ENCODE measurements around the gene SPINK9. TPM values are rescaled to one million over a fixed set of nuclear protein-coding genes. Genes with fewer than 3 reads are reported as not detected.
A peak's percentile ranks its signal among the peaks of the same experiment; 100 is the strongest.

The SPINK9 gene
- total and polyA plus RNA-seq, 2 experiments from 2014 or later = not detected

- Histone ChIP-seq H3K4me2 (no peak overlapping the region), H4K20me1 (replicated peaks; ENCODE audit: insufficient read depth) (no peaks in the 10 kb centered on the region), H3K4me3 (no peak overlapping the region), H3K79me2 (replicated peaks; ENCODE audit: insufficient read depth) (no peaks in the 10 kb centered on the region), H3K36me3 (ENCODE audit: insufficient read depth) (no peaks in the 10 kb centered on the region), H3K4me1 (ENCODE audit: insufficient read depth) (no peaks in the 10 kb centered on the region), H3K9me2 (ENCODE audit: insufficient read depth) (no peaks in the 10 kb centered on the region), H3K27me3 (ENCODE audit: insufficient read depth) (no peaks in the 10 kb centered on the region), H2AFZ (no peak overlapping the region), H3K27ac (ENCODE audit: low read depth) (no peak overlapping the region), H3F3A (replicated peaks; ENCODE audit: low read depth) (no peaks in the 10 kb centered on the region)
- H3K4me1 Mint-ChIP-seq = peaks cover 2% of the 10 kb centered on the region; the same call in 1 of the 3 replicates
- H3K4me3 Mint-ChIP-seq = no peak overlapping the region
- no peak overlapping the region for H3K27ac Mint-ChIP-seq
- no peaks in the 10 kb centered on the region for H3K36me3 Mint-ChIP-seq (ENCODE audit: low read depth)
- ATAC-seq (peak; percentile 66), DNase-seq (ENCODE audit: low spot score) (peak; percentile 5)
- no peak for TF ChIP-seq EZH2 (IDR thresholded peaks at IDR 0.05; ENCODE audit: low read depth, unreplicated experiment)
- TF ChIP-seq STAT1 (IDR thresholded peaks at IDR 0.05; ENCODE audit: unreplicated experiment) = no peak
- TF ChIP-seq ETS1 (IDR thresholded peaks at IDR 0.05) = no peak
- no peak for TF ChIP-seq CTCF (conservative IDR thresholded peaks at IDR 0.05; ENCODE audit: low read depth in 2 of 2)
- no peaks in the 10 kb centered on the region for H3K9me3 Mint-ChIP-seq
- no peaks in the 10 kb centered on the region for H3K27me3 Mint-ChIP-seq (ENCODE audit: insufficient read depth, low read depth, poor library complexity)
Observed at GRCh38 chr5:148343603-148344487, 8.5 kb downstream of the SPINK9 start.

GRCh38 chr5:148347706-148348105, 12.3 kb downstream of the SPINK9 start:
- H3K36me3 Mint-ChIP-seq (ENCODE audit: low read depth) = no peaks in the 10 kb centered on the region
- H3K9me2 ChIP-seq (ENCODE audit: insufficient read depth) = no peaks in the 10 kb centered on the region
- peaks cover 2% of the 10 kb centered on the region; the same call in 1 of the 3 replicates for H3K4me1 Mint-ChIP-seq
- H3K27ac Mint-ChIP-seq = no peak overlapping the region
- H4K20me1 ChIP-seq (replicated peaks; ENCODE audit: insufficient read depth) = no peaks in the 10 kb centered on the region
- no peaks in the 10 kb centered on the region for H3K4me1 ChIP-seq (ENCODE audit: insufficient read depth)
- DNase-seq (ENCODE audit: low spot score) (no peak), ATAC-seq (no peak)
- H2AFZ ChIP-seq = no peak overlapping the region
- H3K27me3 ChIP-seq (ENCODE audit: insufficient read depth) = no peaks in the 10 kb centered on the region
- no peak overlapping the region for H3K4me3 ChIP-seq
- H3K27ac ChIP-seq (ENCODE audit: low read depth) = no peak overlapping the region
- TF ChIP-seq ZNF114 (CRISPR knock-in tag; IDR thresholded peaks at IDR 0.05) (no peak), EZH2 (IDR thresholded peaks at IDR 0.05; ENCODE audit: low read depth, unreplicated experiment) (no peak), POLR2AphosphoS5 (IDR thresholded peaks at IDR 0.05; ENCODE audit: low read depth) (no peak)
- H3K79me2 ChIP-seq (replicated peaks; ENCODE audit: insufficient read depth) = no peaks in the 10 kb centered on the region
- no peaks in the 10 kb centered on the region for H3K36me3 ChIP-seq (ENCODE audit: insufficient read depth)
- no peaks in the 10 kb centered on the region for H3K27me3 Mint-ChIP-seq (ENCODE audit: insufficient read depth, low read depth, poor library complexity)
- no peaks in the 10 kb centered on the region for H3K9me3 Mint-ChIP-seq
- H3K4me3 Mint-ChIP-seq = no peak overlapping the region
- H3K4me2 ChIP-seq = no peak overlapping the region
- H3F3A ChIP-seq (replicated peaks; ENCODE audit: low read depth) = no peaks in the 10 kb centered on the region

Measured in GM23338 (cell line).